A549 (cell line): ENCODE results near the gene POLK.

Experiments used
- CTCF ChIP-seq: fragments of >200 bp; sonication (Bioruptor Twin); formaldehyde crosslinking; IDR thresholded peaks from 3 replicates; pipeline ENCODE4 v1.5.1; 2016
- EP300 ChIP-seq, 2 experiments: fragments of >200 bp; sonication (Bioruptor Twin); formaldehyde crosslinking; IDR thresholded peaks; 2 replicates in 1 of 2; 3 replicates in 1 of 2; pipeline ENCODE4 v1.6.1; 2016 to 2017
- MAFK ChIP-seq: fragments of 450-650 bp; IDR thresholded peaks from 2 replicates; pipeline ENCODE4 v1.6.1; 2014; ENCODE audit not compliant: partially characterized antibody
- NR3C1 ChIP-seq: fragments of >200 bp; sonication (Bioruptor Twin); formaldehyde crosslinking; IDR thresholded peaks from 3 replicates; pipeline ENCODE4 v1.6.1; 2017
- POLR2A ChIP-seq: IDR thresholded peaks from 2 replicates; pipeline ENCODE4 v1.6.1; 2012; ENCODE audit warnings: mild to moderate bottlenecking, low read length
- RAD21 ChIP-seq, 2 experiments: fragments of >200 bp in 1 of 2; sonication (Bioruptor Twin) in 1 of 2; formaldehyde crosslinking in 1 of 2; IDR thresholded peaks in 1 of 2; conservative IDR thresholded peaks in 1 of 2; 2 replicates in 1 of 2; 3 replicates in 1 of 2; pipeline ENCODE4 v1.6.1; 2012 to 2018; ENCODE audit warnings: inconsistent platforms in 1 of 2
- RCOR1 ChIP-seq: fragments of 150-350 bp; IDR thresholded peaks from 2 replicates; pipeline ENCODE4 v1.6.1; 2014; ENCODE audit warnings: antibody characterized with exemption, low read length, low read depth
- SREBF2 ChIP-seq: fragments of 450-650 bp; IDR thresholded peaks from 2 replicates; pipeline ENCODE4 v1.6.1; 2014; ENCODE audit warnings: mild to moderate bottlenecking, moderate library complexity

- TF ChIP-seq POLR2A (no peak), MAFK (no peak), NR3C1 (no peak), CTCF (no peak), RCOR1 (no peak), EP300 (IDR thresholded peaks at IDR 0.05) (no peak), SREBF2 (no peak), RAD21 (conservative IDR thresholded peaks at IDR 0.05 in 1 of 2, IDR thresholded peaks at IDR 0.05 in 1 of 2) (no peak)
Measured at GRCh38 chr5:75473463-75473862, 38.2 kb upstream of the POLK start.
